Measurements from ENCODE around the gene ZYG11B. TPM values are rescaled to one million over a fixed set of nuclear protein-coding genes. Genes with fewer than 3 reads are reported as not detected.
"Not testable (repeated sequence)": the region's sequence is repeated elsewhere in the genome, so short reads cannot be mapped to it uniquely, and the experiment has no call there.

The ZYG11B gene
- total RNA-seq, 2 donors from 2014 or later = 38.6 to 65.5 TPM

DNA sequence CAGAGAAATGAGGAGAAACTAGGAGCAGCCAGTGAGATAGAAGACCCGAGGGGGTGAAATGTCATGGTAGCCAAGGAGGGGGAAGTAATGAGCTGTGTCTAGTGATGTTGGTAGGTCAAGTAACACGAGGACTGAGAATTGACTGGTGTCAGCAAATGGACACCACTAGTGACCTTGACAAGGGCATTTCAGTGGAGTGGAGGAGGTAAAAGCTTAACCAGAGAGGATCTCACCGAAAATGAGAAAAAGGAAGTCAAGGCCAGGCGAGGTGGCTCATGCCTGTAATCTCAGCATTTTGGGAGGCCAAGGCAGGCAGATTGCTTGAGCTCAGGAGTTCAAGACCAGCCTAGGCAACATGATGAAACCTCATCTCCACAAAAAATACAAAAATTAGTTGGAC is 3.0 kb upstream of the ZYG11B start:
- no peak overlapping the region for H3K27ac ChIP-seq
- intact Hi-C loops (cut with DNase I) = loop anchor here (10.0 kb wide), 1 partner anchor 472 kb away; the partner anchor contains the start of gene CPT2
- no peaks in the 10 kb centered on the region for H3K27me3 ChIP-seq (replicated peaks; ENCODE audit: insufficient read depth)
- H3K9me3 ChIP-seq = no peaks in the 10 kb centered on the region
- no peaks in the 10 kb centered on the region for H3K36me3 ChIP-seq
- no peaks in the 10 kb centered on the region for H3K4me1 ChIP-seq (replicated peaks)
- 88% methylated on average over 4 of the region's 4 CpGs for WGBS
- TF ChIP-seq POLR2AphosphoS5 (IDR thresholded peaks at IDR 0.05) (no peak), POLR2A (IDR thresholded peaks at IDR 0.05) (no peak)
- TF ChIP-seq, protein P1, sequence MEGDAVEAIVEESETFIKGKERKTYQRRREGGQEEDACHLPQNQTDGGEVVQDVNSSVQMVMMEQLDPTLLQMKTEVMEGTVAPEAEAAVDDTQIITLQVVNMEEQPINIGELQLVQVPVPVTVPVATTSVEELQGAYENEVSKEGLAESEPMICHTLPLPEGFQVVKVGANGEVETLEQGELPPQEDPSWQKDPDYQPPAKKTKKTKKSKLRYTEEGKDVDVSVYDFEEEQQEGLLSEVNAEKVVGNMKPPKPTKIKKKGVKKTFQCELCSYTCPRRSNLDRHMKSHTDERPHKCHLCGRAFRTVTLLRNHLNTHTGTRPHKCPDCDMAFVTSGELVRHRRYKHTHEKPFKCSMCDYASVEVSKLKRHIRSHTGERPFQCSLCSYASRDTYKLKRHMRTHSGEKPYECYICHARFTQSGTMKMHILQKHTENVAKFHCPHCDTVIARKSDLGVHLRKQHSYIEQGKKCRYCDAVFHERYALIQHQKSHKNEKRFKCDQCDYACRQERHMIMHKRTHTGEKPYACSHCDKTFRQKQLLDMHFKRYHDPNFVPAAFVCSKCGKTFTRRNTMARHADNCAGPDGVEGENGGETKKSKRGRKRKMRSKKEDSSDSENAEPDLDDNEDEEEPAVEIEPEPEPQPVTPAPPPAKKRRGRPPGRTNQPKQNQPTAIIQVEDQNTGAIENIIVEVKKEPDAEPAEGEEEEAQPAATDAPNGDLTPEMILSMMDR (IDR thresholded peaks at IDR 0.05) = no peak
- no peak for DNase-seq (ENCODE audit: low spot score)
- H3K4me3 ChIP-seq = no peak overlapping the region

DNA sequence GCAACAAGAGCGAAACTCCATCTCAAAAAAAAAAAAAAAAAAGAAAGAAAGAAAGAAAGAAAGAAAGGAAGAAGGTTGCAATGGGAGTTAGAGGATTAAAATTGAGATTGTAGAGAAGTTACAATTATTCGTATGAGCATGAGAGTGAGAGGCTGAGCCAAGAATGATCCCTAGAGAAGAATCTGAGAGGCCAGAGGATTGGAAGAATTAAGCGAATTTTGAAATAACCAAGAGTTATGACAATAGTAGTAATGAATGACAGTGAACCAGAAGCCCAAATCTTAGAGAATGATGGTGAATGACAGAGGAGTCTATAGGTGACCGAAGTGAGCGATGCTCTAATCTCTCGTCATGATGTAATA is 369 bp upstream of the ZYG11B start:
- no peak overlapping the region for H3K27ac ChIP-seq
- H3K36me3 ChIP-seq = no peaks in the 10 kb centered on the region
- no peaks in the 10 kb centered on the region for H3K4me1 ChIP-seq (replicated peaks)
- no peak for DNase-seq (ENCODE audit: low spot score)
- H3K4me3 ChIP-seq = peak overlapping the region; percentile 78 to 87
- TF ChIP-seq, protein P1 (IDR thresholded peaks at IDR 0.05) = no peak
- TF ChIP-seq POLR2A (IDR thresholded peaks at IDR 0.05) (no peak), POLR2AphosphoS5 (IDR thresholded peaks at IDR 0.05) (no peak)
- no peaks in the 10 kb centered on the region for H3K27me3 ChIP-seq (replicated peaks; ENCODE audit: insufficient read depth)
- no peaks in the 10 kb centered on the region for H3K9me3 ChIP-seq
- 6% methylated on average over 6 of the region's 6 CpGs for WGBS
- intact Hi-C loops (cut with DNase I) = loop anchor here (10.0 kb wide), 1 partner anchor 469 kb away; the partner anchor contains the start of gene CPT2

DNA sequence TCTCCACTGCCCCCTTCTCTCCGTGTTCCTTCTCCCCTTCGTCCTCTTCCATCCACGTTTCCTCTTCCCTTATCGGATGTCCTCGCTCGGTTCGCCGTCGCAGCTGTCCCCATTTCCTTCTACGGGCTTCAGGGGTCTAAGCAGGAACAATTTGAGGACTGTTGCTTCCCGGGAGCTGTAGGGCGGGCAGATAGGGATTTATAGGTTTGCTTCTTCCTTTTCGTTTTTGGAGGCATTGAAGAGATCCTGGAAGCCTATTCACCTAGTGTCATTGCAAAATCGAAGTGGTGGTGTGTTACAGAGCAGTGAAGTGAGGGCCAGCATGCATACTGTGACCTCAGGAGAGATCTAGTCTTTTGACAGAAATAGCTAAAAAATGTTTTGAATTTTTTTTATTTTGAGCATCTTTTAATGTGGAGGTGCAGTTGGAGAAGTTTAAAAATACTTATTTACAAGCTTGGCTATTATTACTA is 897 bp downstream of the ZYG11B start:
- DNase-seq (ENCODE audit: low spot score) = no peak
- intact Hi-C loops (cut with DNase I) = loop anchor here (10.0 kb wide), 1 partner anchor 468 kb away; the partner anchor contains the start of gene CPT2
- no peaks in the 10 kb centered on the region for H3K27me3 ChIP-seq (replicated peaks; ENCODE audit: insufficient read depth)
- WGBS = under 1% methylated on average over 14 of the region's 14 CpGs
- H3K36me3 ChIP-seq = no peaks in the 10 kb centered on the region
- H3K9me3 ChIP-seq = no peaks in the 10 kb centered on the region
- peak overlapping the region; percentile 78 to 87 for H3K4me3 ChIP-seq
- TF ChIP-seq POLR2A (IDR thresholded peaks at IDR 0.05) (peak; percentile 1), POLR2AphosphoS5 (IDR thresholded peaks at IDR 0.05) (no peak)
- TF ChIP-seq, protein P1 (IDR thresholded peaks at IDR 0.05) = no peak
- H3K27ac ChIP-seq = peak overlapping the region; percentile 80 to 83
- H3K4me1 ChIP-seq (replicated peaks) = no peaks in the 10 kb centered on the region

DNA sequence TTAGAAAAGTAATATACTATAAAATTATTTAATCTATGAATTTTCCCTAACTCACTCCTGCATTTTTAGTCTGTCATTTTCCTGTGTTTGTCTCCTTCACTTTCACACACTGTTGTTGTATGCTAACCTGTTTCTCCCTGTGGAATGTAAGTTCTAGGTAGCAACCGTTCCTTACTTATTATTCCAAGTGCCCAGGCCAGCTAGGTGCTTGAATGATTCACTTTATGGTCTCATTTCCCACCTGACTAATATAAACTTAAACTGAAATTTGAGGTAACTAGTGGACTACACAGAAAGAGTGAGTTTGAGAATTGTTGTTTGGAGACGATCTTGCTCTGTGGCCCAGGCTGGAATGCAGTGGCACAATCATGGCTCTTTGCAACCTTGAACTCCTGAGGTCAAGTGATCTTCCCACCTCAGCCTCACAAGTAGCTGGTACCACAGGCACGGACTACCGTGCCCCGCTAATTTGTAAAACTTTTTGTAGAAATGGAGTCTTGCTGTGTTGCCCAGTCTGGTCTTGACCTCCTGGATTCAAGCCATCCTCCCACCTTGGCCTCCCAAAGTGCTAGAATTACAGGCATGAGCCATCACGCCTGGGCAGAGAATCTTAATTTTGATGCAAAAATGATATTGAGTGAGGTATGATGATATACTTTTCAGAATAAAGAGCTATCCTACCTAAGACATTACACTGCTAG is 1.9 kb downstream of the ZYG11B start:
- no peak overlapping the region for H3K27ac ChIP-seq
- no peaks in the 10 kb centered on the region for H3K9me3 ChIP-seq
- TF ChIP-seq, protein P1 (IDR thresholded peaks at IDR 0.05) = no peak
- TF ChIP-seq POLR2AphosphoS5 (IDR thresholded peaks at IDR 0.05) (no peak), POLR2A (IDR thresholded peaks at IDR 0.05) (no peak)
- DNase-seq (ENCODE audit: low spot score) = no peak
- H3K4me1 ChIP-seq (replicated peaks) = no peaks in the 10 kb centered on the region
- H3K4me3 ChIP-seq = no peak overlapping the region
- intact Hi-C loops (cut with DNase I) = loop anchor here (10.0 kb wide), 1 partner anchor 467 kb away; the partner anchor contains the start of gene CPT2
- no peaks in the 10 kb centered on the region for H3K36me3 ChIP-seq
- no peaks in the 10 kb centered on the region for H3K27me3 ChIP-seq (replicated peaks; ENCODE audit: insufficient read depth)
- 77% methylated on average over 6 of the region's 6 CpGs for WGBS

DNA sequence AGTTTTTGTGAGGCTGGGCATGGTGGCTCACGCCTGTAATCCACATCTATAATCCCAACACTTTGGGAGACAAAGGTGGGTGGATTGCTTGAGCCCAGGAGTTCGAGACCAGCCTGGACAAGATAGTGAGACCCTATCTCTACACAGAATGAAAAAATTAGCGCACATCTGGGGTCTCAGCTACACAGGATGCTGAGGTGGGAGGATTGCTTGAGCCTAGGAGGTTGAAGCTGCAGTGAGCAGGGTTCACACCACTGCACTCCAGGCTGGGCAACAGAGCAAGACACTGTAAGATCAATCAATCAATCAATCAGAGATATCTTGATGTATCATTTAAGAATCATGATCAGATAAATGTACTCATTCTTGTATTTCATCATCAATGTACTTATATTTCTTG is 7.1 kb downstream of the ZYG11B start:
- DNase-seq (ENCODE audit: low spot score) = no peak
- Histone ChIP-seq H3K4me3 (no peak overlapping the region), H3K27ac (no peak overlapping the region), H3K27me3 (replicated peaks; ENCODE audit: insufficient read depth) (no peaks in the 10 kb centered on the region), H3K36me3 (no peaks in the 10 kb centered on the region), H3K4me1 (replicated peaks) (no peaks in the 10 kb centered on the region), H3K9me3 (no peaks in the 10 kb centered on the region)
- WGBS = 94% methylated on average over 3 of the region's 3 CpGs
- TF ChIP-seq POLR2AphosphoS5 (IDR thresholded peaks at IDR 0.05) (no peak), POLR2A (IDR thresholded peaks at IDR 0.05) (no peak)
- TF ChIP-seq, protein P1 (IDR thresholded peaks at IDR 0.05) = no peak
- intact Hi-C loops (cut with DNase I) = no loop called here

DNA sequence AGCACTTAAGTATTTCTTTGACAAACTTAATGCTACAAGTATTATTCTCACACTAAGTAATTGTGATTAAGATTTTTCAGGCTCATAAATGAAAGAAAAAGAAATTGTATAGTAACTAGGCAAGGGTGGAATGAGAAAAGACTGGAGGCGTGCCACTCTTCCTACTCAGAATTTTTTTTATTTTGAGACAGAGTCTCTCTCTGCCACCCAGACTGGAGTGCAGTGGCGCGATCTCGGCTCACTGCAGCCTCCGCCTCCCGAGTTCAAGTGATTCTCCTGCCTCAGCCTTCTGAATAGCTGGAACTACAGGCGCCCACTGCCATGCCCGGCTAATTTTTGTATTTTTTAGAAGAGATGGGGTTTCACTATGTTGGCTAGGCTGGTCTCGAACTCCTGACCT is 9.1 kb downstream of the ZYG11B start:
- intact Hi-C loops (cut with DNase I); H3K27ac ChIP-seq; H3K4me1 ChIP-seq (replicated peaks); H3K4me3 ChIP-seq; H3K9me3 ChIP-seq; H3K27me3 ChIP-seq (replicated peaks; ENCODE audit: insufficient read depth); H3K36me3 ChIP-seq; DNase-seq (ENCODE audit: low spot score): not testable (repeated sequence)
- WGBS = 93% methylated on average over 9 of the region's 9 CpGs
